ENCODE measurements around the gene ATP9B. TPM values are rescaled to one million over a fixed set of nuclear protein-coding genes. Genes with fewer than 3 reads are reported as not detected.

Gene ATP9B
- total RNA-seq, 1 experiment from 2014 or later, result 17.8 TPM

GRCh38 chr18:79332646-79333045 is 263.5 kb downstream of the ATP9B start:
- no peaks in the 10 kb centered on the region for H4K20me1 ChIP-seq (ENCODE audit: insufficient read depth)
- no peaks in the 10 kb centered on the region for H3K9me2 ChIP-seq (ENCODE audit: insufficient read depth)
- CTCF ChIA-PET, result no interaction called here
- H3K4me3 ChIP-seq (replicated peaks in 1 of 2; ENCODE audit: low read depth in 1 of 2, low read length in 2 of 2), result no peak overlapping the region
- no TSS peak for BruUV-seq (replicated peaks)
- POLR2A ChIA-PET, result no interaction called here
- no peak overlapping the region for H3K27ac ChIP-seq (ENCODE audit: low read depth, low read length)
- H3K9me3 ChIP-seq (ENCODE audit: control insufficient read depth in 1 of 2, insufficient read depth in 1 of 2, low read depth in 1 of 2, low read length in 2 of 2), result peaks cover 3 to 4% of the 10 kb centered on the region in 2 experiments; a peak in 2 of 4 replicates
- TF ChIP-seq ATF3 (IDR thresholded peaks at IDR 0.05) (no peak), CBX3 (IDR thresholded peaks at IDR 0.05; ENCODE audit: low read depth) (no peak), FOSL1 (IDR thresholded peaks at IDR 0.05; ENCODE audit: low read depth) (no peak), TCF7L2 (IDR thresholded peaks at IDR 0.05; ENCODE audit: borderline replicate concordance, extremely low read depth, insufficient read depth, insufficient read length) (no peak), RAD21 (IDR thresholded peaks at IDR 0.05; ENCODE audit: low read depth) (no peak), POLR2A (IDR thresholded peaks at IDR 0.05; ENCODE audit: borderline replicate concordance, extremely low read depth, insufficient read depth, insufficient read length) (no peak), POLR2AphosphoS5 (IDR thresholded peaks at IDR 0.05; ENCODE audit: low read depth, low read length) (no peak), ZBTB33 (IDR thresholded peaks at IDR 0.05; ENCODE audit: extremely low read depth, insufficient replicate concordance, low read length) (no peak), ZFX (IDR thresholded peaks at IDR 0.05) (no peak), SP1 (IDR thresholded peaks at IDR 0.05; ENCODE audit: low read depth) (no peak)
- no peak overlapping the region for H3K4me2 ChIP-seq (ENCODE audit: low read length)
- no peak overlapping the region for H2AFZ ChIP-seq (ENCODE audit: low read depth, low read length, poor library complexity, severe bottlenecking)
- no peaks in the 10 kb centered on the region for H3K36me3 ChIP-seq (ENCODE audit: control insufficient read depth in 1 of 2, insufficient read depth in 2 of 2, low read length in 2 of 2)
- H3K79me2 ChIP-seq (ENCODE audit: insufficient read depth, low read length), result no peaks in the 10 kb centered on the region
- no peaks in the 10 kb centered on the region for H3K27me3 ChIP-seq (ENCODE audit: insufficient read depth, low read length)
- ATAC-seq (no peak), DNase-seq (ENCODE audit: low read depth, low spot score) (no peak)
- intact Hi-C loops (cut with micrococcal nuclease), result no loop called here
- H3K4me1 ChIP-seq (ENCODE audit: control insufficient read depth in 1 of 2, insufficient read depth in 2 of 2, low read length in 2 of 2), result no peaks in the 10 kb centered on the region
- RAD21 ChIA-PET (ENCODE audit: low non-redundant PET in 1 of 2, low total read pairs in 2 of 2, uncharacterized antibody in 2 of 2, unreplicated experiment in 2 of 2), result no interaction called here
- no peak overlapping the region for H3K9ac ChIP-seq (ENCODE audit: low read length)

Measured in HCT116 (cell line).